Stimulated activated CD4-positive, alpha-beta T cell treated with anti-CD3 and anti-CD28 coated beads, Interleukin-2, amount 100 ng/mL, for 24 hours (primary cell): ENCODE results near the gene ANO7.
A peak's percentile ranks its signal among the peaks of the same experiment; 100 is the strongest.

Experiments
- DNase-seq, 2 donors: peaks; one replicate each; pipeline ENCODE4 v3.0.0-alpha.2; 2020

ANO7 gene, protein sequence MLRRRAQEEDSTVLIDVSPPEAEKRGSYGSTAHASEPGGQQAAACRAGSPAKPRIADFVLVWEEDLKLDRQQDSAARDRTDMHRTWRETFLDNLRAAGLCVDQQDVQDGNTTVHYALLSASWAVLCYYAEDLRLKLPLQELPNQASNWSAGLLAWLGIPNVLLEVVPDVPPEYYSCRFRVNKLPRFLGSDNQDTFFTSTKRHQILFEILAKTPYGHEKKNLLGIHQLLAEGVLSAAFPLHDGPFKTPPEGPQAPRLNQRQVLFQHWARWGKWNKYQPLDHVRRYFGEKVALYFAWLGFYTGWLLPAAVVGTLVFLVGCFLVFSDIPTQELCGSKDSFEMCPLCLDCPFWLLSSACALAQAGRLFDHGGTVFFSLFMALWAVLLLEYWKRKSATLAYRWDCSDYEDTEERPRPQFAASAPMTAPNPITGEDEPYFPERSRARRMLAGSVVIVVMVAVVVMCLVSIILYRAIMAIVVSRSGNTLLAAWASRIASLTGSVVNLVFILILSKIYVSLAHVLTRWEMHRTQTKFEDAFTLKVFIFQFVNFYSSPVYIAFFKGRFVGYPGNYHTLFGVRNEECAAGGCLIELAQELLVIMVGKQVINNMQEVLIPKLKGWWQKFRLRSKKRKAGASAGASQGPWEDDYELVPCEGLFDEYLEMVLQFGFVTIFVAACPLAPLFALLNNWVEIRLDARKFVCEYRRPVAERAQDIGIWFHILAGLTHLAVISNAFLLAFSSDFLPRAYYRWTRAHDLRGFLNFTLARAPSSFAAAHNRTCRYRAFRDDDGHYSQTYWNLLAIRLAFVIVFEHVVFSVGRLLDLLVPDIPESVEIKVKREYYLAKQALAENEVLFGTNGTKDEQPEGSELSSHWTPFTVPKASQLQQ

DNA sequence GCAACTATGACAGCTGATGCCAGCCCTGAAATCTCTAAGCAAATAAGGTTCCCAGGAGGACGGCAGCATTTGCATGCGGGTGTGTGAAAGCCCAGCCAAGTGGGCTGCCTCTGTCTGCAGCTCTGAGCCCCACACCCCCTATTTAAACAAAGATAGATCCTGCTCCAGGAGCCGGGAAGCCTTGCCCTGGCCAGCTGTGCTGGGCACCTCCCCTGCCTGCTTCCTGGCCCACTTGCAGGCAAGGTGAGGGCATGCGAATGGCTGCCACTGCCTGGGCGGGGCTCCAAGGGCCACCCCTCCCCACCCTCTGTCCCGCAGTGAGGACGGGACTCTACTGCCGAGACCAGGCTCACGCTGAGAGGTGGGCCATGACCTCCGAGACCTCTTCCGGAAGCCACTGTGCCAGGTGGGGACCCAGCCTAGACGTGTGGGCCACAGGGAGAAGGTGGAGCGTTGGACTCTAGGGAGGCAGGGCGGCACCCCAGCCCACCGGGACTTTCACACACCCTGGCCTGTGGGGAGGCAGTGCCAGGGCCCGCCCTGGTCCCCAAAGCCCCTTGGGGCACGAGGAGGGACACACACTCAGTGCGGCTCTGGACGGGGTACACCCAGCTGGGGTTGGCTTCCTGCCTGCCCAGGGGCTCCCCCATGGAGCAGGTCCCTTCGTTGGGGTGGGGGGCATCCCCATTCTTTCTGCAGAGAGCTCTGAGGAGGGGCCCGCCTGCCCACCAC is at the start of gene ANO7:
Gene ANO7 (plus strand): TSS at position 317 of the 732 bp plus-strand sequence. CDS start 1,387 bp downstream, outside the sequence.
- DNase-seq, result no peak

DNA sequence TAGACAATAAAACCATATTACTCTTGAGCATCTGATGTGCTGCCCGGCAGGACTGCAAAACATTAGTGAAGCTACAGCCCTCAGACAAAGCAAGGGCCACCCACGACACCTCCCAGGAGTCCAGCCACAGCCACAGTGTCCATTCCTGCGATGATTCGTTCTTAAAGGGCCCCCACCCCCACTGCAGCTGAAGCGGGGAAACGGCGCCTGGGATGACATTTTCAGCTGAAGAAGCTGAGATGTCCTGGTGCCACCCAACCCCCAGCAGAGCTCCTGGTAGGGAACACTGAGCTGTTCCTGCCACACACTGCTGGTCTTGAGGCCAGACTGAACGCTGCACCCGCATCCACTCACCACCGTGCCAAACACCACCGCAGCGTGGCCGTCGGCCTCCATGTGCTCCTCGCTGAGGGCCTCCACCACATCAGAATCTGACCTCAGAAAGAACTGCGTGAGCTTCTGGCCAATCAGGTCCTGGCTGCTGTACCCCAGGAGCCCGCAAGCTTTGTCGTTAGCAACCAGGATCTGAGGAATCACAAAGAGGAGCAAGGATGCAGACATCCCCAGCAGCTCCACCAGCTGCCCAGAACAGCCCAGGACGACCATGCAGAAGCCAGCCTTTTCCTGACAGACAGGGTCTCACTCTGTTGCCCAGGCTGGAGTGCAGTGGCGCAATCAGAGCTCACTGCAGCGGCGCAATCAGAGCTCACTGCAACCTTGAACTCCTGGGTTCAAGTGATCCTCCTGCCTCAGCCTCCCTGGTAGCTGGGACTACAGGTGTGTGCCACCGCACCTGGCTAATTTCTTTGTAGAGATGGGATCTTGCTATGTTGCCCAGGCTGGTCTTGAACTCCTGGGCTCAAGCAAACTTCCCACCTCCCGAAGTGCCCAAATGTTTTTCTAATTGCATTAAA is 48.7 kb upstream of the ANO7 start:
- DNase-seq, result no peak

DNA sequence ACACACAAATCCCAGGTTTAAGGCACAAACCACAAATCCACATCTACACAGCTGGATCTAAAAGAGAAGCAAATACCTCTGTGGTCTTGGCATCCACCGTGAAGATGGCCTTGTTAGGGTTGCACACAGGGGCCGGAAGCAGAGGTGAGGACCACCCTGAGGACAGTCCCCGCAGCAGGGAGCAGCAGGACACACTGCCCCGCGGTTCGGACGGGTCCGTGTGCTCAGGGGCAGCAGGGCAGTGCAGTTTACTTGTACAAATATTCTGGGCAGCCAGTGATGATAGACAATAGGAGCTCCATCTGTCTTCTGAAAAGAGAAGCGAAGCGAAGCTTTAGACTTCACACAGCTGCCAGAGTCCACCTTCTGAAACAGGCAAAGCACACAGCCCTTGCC is 48.0 kb upstream of the ANO7 start:
- no peak for DNase-seq

DNA sequence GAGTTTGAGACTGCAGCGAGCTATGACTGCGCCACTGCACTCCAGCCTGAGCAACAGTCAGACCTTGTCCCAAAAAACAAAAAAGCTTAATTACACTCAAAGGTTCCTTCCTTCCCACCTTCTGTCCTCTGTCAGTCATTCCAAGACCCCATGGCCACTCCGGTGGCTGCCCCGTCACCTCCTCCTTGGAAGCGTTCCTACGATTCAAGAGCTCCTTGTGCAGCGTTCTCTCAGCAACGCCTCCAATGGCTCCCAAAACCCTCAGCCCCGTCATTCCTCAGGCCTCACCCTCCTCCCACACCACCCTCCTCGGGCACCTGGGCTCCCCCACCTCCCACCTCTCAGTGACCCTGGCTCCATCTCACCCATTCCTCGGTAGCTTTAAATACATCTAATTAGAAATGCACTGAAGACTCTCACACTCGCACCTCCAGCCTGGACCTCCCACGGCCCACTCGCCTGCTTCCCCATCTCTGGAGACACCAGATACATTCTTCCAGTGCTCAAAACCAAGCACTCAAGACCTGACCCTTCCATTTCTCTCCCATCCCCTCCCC is 47.2 kb upstream of the ANO7 start:
- DNase-seq, result no peak

DNA sequence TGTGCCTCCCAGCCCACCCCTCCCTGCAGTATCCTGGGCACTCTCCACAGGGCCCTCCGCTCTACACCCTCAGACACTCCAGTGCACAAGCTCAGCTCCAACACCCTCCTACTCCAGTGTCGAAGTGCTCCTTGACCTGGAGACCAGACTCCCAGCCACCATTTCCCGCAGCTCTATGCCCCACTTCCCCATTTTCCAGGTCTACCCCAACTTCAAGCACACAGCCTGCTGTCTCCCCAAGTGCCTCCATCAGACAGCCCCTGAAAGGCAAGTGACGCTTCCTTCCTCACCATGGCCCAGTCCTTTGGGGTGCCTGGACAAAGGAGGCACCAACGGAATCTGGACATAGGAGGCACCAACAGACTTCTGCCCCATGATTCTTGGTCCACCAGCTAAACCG is 46.4 kb upstream of the ANO7 start:
- no peak for DNase-seq

DNA sequence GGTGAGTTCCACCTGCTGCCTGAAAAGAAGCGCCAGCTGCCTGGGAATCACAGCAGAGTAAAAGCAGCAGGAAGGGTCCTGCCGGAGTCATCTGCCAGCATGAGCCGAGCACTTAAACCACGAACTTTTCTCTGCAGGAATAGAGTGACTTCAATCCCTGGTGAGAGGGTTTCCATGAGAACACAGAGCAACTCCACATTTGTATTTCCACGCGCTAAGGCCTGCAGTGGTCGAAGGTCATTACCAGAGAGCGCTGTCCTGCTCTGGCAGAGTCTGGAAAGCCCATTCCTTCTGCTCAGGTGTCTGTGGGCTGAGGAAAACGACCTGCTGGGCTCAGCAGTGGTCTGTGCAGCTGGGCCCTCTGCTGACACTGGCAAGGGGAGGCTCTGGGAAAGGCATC is 45.9 kb upstream of the ANO7 start:
- DNase-seq, result no peak

DNA sequence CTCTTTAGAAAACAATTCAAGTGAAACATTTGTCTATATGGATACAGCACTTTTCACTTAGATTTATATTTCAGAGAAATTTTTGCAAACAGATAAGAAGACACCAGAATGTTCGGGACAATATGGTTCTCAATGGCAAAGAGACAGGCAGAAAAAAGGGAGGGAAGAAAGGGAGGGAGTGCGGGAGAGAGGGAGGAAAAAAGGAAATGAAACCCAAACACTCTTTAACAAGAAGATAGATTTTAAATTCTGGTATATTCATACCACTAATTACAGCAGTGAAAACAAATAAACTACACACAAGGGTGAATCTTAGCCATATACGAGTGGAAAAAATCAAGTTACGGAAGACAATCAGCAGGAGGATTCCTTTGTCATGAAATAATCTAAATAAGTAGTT is 42.2 kb upstream of the ANO7 start:
- DNase-seq, result no peak

DNA sequence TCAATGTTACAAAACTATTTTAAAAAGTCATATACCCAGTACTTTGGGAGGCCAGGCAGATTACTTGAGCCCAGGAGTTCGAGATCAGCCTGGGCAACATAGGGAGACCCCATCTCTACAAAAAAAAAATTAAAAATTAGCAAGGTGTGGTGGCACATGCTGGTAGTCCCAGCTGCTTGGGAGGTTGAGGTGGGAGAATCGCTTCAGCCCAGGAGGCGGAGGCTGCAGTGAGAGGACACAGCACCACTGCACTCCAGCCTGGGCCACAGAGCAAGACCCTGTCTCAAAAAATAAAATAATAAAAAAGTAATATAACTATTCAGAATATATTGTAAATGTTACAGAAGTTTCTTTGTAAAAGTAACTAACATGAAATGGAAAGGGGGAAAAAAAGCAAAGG is 41.1 kb upstream of the ANO7 start:
- no peak for DNase-seq

DNA sequence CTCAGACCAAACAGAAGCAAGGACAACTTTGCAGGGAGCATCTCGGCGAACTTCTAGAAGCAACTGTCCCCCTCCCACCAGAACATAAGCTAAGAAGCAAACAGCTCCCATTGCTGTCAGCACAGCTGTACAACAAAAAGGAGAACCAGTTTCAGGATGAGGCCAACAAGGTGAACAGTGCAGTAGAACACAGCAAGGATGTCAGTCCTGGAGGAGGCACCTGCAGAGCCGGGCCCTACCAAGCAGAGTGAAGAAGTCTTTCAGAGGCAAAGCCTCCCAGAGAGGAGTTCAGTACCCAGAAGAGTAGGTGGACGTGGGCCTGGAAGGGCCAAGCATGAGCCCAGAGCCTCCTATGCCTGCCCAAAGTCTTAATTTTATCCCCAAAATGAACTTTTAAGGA is 40.2 kb upstream of the ANO7 start:
- DNase-seq, result no peak

DNA sequence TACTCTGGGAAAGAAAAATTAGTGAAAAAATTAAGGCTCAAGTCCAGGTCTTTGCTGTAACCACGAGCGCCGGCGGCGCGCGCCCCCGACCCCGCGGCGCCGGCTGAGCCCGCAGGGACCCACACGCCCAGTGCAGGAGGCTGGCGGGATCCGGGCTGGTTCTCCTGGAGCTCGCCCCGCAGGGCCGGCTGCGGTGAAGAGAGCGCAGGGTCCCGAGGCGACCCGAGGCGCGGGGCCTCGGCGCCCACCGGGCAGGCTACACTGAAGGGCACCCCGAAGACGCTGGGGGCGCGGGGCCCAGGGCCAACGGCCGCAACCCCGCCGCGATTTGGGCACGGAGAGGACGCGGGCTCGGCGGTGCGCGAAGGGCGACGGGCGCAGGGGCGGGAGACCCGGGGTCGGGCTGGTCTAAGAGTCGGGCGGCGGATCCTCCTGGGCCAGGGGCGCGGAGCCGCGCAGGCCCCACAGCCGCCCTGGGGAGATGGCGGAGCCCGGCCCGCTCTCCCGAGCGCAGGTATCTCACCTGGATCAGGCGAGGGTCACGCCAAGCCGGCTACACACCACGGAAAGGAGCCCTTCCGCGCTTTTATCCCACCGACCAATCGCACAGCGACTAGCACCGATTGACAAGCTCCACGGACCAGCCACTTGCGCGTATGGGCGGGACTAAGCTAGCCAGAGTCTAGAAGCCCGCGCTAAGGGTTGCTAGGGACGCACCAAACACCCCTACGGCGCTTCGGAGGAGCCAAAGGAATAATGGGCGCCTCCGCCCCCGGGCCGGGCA is 39.4 kb upstream of the ANO7 start, which contains the start of gene PASK:
Gene PASK (minus strand): TSS at position 582 of the 784 bp plus-strand sequence. CDS start 6,440 bp downstream, outside the sequence.
- peak; percentile 93 to 94 for DNase-seq

DNA sequence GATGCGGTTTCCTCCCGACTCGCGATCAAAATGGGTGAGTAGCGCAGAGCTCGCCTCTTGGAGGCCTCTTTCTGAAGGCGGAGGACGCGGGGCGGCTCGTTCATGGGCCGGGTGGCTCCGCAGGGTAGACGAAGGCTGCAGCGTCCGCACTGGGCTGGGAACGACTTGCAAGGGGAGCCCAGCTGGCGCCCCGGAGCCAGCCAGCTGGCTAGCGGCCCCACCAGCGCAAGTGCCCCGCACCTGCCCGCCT is 38.9 kb upstream of the ANO7 start:
- no peak for DNase-seq

DNA sequence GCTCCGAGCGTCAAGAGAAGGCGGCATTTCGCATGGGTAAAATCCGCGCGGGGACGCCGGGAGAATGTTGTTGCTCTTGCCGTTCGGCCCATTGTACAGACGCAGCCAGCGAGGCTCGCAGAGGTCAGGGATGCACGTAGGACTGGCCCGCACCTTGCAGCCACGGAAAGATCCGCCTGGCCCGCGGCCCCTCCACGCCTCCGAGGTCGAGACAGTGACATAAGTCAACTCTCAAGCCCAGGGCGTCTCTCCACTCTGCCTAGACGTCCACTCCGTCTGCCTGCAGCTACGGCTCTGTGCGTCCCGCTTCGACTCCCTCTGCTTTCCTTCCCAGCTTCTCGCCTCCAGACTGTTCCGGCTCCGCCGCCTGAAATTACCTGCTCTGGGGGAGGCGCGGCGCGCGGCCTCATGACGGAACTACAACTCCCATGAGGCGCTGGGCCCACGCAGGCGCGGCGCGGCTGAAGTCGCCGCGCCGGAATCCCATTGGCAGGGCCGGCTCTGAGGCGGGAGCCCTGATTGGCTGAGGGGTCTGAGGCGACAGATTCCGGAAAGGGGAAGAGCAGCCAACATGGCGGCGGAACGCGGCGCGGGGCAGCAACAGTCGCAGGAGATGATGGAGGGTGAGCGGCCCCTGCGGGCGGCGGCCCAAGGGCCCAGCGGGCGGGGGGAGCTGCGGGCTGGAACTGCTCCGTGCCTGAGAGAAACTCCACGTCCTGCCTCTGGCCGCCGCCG is 38.4 kb upstream of the ANO7 start, which contains the start of gene PPP1R7:
Gene PPP1R7 (plus strand): TSS at position 543 of the 735 bp plus-strand sequence. CDS start 29 bp downstream, at position 572.
- peak; percentile 94 to 95 for DNase-seq

DNA sequence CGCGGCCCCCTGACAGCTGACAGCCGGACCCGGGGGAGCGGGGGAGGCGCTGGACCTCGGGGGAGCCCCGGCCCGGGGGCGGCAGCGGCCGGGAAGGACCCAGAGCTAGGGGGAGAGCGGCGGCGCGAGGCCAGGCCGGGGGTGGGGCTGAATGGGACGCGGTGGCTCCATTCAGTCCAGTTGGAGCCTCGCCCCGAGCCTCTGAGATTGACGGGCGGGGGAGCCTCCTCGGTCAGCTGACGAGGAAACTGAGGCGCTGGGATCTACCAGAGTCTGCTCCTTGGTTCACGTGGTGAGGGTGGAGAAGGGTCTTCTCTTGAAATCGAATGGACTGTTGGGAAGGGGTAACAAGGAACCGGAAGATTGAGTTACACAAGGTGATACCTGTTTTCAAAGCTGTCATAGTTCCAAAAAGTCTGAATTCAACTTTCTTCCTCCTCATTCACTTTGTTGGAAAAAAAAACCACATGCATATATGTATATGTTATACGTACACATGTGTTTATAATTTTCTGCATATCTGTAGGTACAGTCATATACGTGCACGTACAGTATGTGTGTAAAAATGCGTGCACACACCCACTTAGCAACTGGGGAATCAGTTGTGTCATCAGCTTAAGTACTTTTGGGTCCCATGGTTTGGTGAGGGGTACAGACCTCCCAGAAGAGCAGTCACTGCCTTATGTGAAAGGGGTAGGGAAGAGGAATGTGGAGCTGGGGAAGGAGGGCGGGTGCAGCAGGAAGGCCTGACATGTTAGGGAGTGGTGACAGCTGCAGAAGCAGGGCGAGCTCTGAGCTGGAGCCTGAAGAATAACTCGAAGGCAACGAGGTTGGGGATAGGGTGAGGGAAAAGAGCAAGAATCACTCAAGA is 37.6 kb upstream of the ANO7 start:
- no peak for DNase-seq

DNA sequence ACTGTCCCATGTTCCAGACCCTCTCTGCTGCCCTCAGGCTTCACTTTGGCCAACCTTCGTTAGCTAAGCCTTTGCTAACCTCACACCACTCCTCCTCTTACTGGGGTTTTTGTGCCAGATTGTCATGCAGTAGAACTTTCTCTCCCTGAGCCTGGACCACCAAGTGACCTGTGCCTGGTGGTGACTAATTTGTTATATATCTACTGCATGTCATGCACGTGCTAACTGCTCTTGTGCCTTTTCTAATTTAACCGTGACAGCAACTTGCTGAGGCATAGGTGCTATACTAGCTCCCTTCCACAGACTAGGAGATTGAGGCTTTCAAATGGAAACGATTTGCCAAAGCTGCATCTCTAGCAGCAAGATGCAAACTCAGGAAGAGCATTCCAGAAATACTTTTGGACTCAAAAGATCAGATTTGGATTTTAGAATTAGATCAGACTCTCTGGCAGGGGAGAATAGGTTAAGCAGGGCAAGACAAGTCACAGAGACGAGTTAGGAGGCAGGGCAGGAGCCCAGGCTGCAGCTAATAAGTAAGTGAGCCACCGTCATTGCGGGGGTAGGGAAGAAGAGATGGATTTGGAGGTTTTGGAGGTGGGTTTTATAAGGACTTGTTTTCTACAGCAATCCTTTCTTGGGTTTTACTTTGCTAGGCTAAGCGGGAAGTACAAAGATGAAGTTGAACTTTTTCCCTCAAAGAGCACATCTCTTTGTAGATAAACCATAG is 36.4 kb upstream of the ANO7 start:
- DNase-seq, result no peak

DNA sequence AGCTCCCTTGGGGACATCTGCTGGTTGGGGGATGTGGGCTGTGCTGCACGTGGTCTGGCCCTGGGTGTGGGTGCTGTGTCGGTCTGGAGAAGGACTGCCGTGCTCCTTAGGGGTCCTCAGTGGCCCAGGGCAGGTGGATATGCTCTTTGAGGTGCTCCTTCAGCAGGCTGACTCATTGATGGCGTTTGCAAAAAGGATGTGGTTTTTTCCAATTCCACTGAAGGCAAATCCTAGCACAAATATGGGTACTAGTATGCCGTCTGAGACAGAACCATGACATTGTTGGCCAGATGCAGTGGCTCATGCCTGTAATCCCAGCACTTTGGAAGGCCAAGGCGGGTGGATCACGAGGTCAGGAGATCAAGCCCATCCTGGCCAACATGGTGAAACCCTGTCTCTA is 34.9 kb upstream of the ANO7 start:
- DNase-seq, result peak in 1 of 2 donors; percentile 16

DNA sequence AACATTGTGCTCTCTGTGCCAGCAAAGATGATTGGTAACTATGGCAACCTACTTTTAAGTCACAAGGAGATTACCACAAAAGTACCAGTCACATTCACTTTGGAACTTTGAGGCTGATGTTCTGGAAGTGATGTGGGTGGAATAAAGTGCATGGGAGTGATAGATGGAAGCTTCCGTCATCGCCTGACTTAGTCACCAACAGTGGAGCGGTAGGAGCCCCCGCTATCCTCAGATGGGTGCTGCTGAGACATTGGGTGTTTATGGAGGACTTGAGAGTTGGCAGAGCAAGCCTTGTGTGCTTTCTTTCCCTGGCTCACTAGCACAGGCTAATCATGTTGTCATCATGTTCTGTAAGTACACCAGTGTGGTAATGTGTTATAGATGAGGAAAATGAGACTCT is 33.6 kb upstream of the ANO7 start:
- peak; percentile 34 to 40 for DNase-seq

DNA sequence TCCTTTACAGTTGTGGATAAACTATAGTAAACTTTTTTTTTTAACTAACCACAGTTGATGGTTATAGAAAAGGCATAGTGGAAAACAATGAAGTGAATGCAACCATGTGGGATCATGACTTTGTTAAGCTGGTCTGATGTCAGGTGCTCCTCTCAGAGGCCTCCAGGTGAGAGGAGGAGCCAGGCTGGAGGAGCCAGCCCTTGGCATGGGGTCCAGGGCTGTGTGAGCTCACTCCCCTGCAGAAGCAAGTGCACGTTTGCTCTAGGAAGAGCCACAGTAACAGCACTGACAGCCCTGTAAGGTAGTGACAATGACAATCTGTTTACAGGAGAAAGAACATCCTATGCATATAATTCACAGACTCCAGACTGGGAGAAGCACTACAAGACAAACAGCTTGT is 32.5 kb upstream of the ANO7 start:
- no peak for DNase-seq

DNA sequence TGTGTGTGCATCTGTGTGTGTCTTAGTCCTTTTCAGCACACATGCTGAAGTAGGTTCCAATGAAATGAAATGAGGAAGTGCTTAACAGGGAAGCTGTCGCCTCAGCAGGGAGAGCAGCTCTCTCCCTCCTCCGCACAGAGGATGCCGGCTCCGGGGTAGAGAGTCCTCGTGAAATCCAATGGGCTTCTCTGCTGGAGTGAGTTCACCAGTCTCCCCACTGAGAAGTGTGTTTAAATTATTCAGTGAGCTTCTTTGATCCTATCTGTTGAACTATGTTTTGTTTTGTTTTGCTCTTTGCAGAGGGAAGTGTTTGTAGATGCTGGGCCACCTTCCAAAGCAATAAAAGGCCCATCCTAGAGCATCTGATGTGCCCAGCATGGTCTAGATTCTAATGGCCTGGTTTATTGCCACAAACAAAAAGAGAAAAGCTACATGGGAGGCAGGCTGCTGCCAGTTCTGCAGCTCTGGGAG is 31.5 kb upstream of the ANO7 start:
- no peak for DNase-seq
